ENCODE measurements around the gene MLF1.

Gene MLF1

GRCh38 chr3:158651192-158651591 lies 80.2 kb downstream of the MLF1 start:
- TF ChIP-seq ZNF211 (tag by site-specific recombination; IDR thresholded peaks at IDR 0.05; ENCODE audit: low read depth): no peak
- no peak for TF ChIP-seq ZNF23 (tag by site-specific recombination; IDR thresholded peaks at IDR 0.05; ENCODE audit: borderline replicate concordance)
- peaks cover 22 to 88% of the 10 kb centered on the region in 2 experiments for H3K36me3 ChIP-seq (ENCODE audit: control insufficient read depth in 2 of 2, insufficient read depth in 1 of 2, low read length in 2 of 2)
- no peak overlapping the region for H3K27ac ChIP-seq (ENCODE audit: extremely low read depth, low read depth, low read length)
- ChIA-PET POLR2A (no interaction called here), CTCF (interaction anchor here (0.8 to 1.7 kb wide), 2 partner anchors 9 to 138 kb away, joined by 4 to 5 read pairs; no protein-coding TSS in a partner anchor)
- no peak overlapping the region for H3K4me3 ChIP-seq (ENCODE audit: low read depth, low read length)
- H3K9me3 ChIP-seq (ENCODE audit: control insufficient read depth, insufficient read depth, low read depth, low read length): no peaks in the 10 kb centered on the region
- H3K4me1 ChIP-seq (ENCODE audit: control insufficient read depth, insufficient read depth, low read length): no peaks in the 10 kb centered on the region

- TF ChIP-seq SP3 (tag by site-specific recombination; IDR thresholded peaks at IDR 0.05) (no peak), ZNF24 (tag by site-specific recombination; IDR thresholded peaks at IDR 0.05) (no peak), ZNF223 (tag by site-specific recombination; IDR thresholded peaks at IDR 0.05) (no peak)
- H3K4me1 ChIP-seq (ENCODE audit: control insufficient read depth, insufficient read depth, low read length): no peaks in the 10 kb centered on the region
- CTCF ChIA-PET: interaction anchor here (1.7 kb wide), 1 partner anchor 8 kb away, joined by 4 read pairs; no protein-coding TSS in a partner anchor
- no peak overlapping the region for H3K27ac ChIP-seq (ENCODE audit: extremely low read depth, low read depth, low read length)
- POLR2A ChIA-PET: no interaction called here
- H3K36me3 ChIP-seq (ENCODE audit: control insufficient read depth in 2 of 2, insufficient read depth in 1 of 2, low read length in 2 of 2): peaks cover 20 to 83% of the 10 kb centered on the region in 2 experiments
- no peaks in the 10 kb centered on the region for H3K9me3 ChIP-seq (ENCODE audit: control insufficient read depth, insufficient read depth, low read depth, low read length)
- no peak overlapping the region for H3K4me3 ChIP-seq (ENCODE audit: low read depth, low read length)
Observed at GRCh38 chr3:158652463-158652862, 81.5 kb downstream of the MLF1 start.

All from HEK293 (cell line).